GM20431 (cell line): ENCODE measurements around the gene SRP72.

Experiments
- in situ Hi-C: fragments of 300-500 bp; cut with MseI, MboI; formaldehyde crosslinking; loops from one replicate; pipeline ENCODE4 v1.15.0; 2020; ENCODE audit warnings: low sequenced_read_pairs; ENCODE audit not compliant: unreplicated experiment

The SRP72 gene

DNA sequence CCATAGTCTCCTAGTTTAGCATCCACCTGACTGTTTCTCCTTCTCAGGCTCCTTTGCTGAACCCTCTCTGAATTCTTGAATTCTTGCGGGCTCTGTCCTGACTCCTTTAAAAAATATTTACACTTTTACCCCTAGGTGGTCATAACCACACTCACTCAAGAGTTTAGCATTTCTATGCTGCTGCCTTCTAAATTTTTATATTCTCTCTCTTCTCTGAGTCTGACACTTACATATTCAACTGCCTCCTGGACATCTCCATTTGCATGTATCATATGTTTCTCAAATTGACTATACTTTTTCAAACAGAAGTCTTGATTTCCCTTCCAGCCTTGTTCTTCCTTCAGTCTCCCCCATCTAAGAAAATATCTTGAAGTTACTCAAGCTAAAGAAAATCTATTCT, 69.7 kb downstream of the SRP72 start:
- in situ Hi-C loops, result no loop called here

DNA sequence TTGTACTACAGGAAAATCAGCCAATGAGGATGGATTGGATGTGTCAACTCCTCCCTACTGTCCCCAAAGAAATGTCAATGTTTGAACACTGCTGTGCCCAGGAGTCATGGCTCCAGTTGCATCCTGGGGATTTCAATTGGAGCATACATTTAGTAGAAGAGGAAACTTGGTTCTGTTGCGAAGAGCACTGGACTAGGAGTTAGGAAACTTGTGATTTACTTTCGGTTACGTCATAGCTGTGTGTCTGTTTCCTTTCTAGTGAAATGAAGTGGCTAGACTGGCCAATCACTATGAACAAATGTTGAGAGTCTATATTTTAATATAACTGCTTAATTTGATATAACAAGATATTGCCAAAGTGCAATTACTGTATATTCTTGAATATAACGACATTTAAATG, 73.4 kb downstream of the SRP72 start:
- in situ Hi-C loops, result no loop called here

DNA sequence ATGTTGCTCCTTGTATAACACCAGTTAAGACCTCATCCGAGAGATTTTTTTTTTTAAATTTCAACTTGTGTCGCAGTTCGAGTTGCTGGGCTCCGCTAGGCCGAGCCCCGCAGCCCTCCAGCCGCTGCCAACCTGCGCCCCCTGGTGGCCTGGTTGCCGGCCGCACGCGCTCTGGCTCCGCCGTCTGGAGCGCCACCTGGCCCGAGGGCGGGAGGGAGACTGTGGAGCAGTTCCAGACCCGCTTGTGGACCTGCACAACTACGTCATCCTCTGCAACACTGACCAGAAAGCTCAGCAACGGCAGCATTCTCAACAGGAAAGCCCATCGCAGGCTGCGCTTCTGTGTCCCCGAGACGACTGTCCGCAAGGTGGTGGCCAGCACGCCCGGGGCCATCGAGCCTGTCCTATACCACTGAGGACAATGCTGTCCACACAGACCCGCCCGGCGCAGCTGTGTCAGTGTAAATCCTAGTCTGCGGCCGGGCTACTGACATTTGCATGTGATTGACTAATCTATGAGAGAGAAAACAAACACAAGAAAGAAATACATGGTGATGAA, 77.2 kb downstream of the SRP72 start:
- in situ Hi-C loops, result no loop called here

DNA sequence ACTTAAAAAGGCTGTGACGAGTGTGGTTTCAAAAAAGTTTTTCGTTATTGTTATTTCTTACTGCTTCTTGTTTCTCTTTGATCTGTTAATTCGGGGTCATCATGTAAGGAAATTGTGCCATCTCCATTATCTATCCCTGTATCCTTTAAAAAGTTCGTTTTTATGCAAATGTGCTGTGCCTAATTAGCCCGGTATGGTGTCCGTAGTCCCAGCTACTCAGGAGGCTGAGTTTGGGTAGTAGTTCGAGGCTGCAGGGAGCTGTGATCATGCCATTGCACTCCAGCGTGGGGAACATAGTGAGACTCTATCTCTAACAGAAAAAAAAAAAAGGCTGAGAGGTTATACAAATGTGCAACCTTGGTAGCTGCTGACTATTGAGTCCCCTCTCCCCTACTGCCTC, 83.2 kb downstream of the SRP72 start:
- in situ Hi-C loops, result no loop called here

DNA sequence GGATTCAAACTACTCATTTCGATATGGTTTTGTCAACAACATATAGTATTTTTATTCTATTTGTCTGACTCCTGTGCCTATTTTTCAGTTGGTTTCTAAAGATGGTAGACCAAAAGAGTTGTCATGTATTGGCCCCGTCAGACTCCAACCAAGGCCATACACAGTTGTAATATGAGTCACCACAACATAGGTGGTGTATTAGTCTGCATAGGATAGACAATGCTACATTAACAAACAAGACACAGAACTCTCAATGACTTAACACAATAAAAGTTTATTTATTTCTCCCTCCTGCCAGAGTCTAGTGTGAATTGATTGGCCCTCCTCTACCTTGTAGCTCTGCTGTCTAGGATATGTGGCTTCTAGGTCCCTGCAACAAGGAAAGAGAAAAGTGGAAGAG, 84.1 kb downstream of the SRP72 start:
- in situ Hi-C loops, result no loop called here

DNA sequence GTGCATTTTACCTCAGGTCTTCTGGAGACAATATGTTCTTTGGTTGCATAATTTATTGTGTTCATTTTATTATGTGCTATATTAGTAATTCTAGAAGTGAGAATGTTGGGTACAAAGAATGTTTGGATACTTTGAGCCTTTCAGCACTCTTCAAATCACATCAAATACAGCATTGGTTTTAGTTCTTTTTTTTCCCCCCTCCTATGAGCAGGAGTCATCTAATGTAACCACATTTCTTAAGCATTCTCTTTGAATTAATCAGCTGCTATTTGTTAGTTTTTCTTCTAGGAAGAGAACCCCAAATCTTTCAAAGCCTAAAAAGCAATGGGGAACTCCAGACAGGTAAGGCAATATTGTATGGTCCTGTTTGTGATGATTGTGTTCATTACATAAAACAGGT, 84.9 kb downstream of the SRP72 start:
- in situ Hi-C loops, result no loop called here
